ENCODE results near the gene SNCB. TPM values are rescaled to one million over a fixed set of nuclear protein-coding genes. Genes with fewer than 3 reads are reported as not detected.

The SNCB gene
- total RNA-seq, 1 donor from 2014 or later, result not detected

GRCh38 chr5:176612855-176613254 lies 17.5 kb downstream of the SNCB start:
- Histone ChIP-seq H3K27me3 (no peaks in the 10 kb centered on the region), H3K9me3 (no peaks in the 10 kb centered on the region), H3K4me3 (no peak overlapping the region), H3K36me3 (no peaks in the 10 kb centered on the region), H3K27ac (no peak overlapping the region), H3K4me1 (peaks cover 9% of the 10 kb centered on the region)
- intact Hi-C loops (cut with DNase I), result no loop called here
- TF ChIP-seq CTCF (IDR thresholded peaks at IDR 0.05), result no peak
- TF ChIP-seq POLR2AphosphoS5 (IDR thresholded peaks at IDR 0.05; ENCODE audit: insufficient read depth in 1 of 2, low read depth in 1 of 2), result no peak
- no peak for TF ChIP-seq POLR2A (IDR thresholded peaks at IDR 0.05)
- DNase-seq (ENCODE audit: extremely low spot score in 2 of 2), result no peak

DNA sequence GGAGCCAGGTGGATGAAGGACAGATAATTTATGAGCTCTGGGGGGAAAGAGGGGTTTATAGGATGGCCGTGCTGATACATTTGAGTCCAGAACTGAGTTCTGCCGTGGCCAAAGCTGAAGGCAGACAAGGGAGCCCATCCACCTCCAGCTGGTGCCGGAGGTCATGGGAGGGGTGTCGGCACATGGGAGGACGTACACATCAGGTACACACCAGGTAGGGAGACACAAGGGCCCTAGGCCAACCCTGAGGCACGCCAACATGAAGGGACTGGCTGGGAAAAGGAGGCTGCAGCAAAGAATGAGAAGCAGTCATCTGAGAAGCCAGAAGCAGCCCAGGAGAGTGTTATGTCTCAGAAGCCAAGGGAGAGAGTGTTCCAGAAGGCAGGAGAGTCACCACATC lies 18.3 kb downstream of the SNCB start:
- Histone ChIP-seq H3K36me3 (no peaks in the 10 kb centered on the region), H3K9me3 (no peaks in the 10 kb centered on the region), H3K27me3 (no peaks in the 10 kb centered on the region), H3K4me3 (no peak overlapping the region), H3K27ac (no peak overlapping the region), H3K4me1 (peaks cover 9% of the 10 kb centered on the region)
- no peak for TF ChIP-seq POLR2AphosphoS5 (IDR thresholded peaks at IDR 0.05; ENCODE audit: insufficient read depth in 1 of 2, low read depth in 1 of 2)
- no peak for TF ChIP-seq POLR2A (IDR thresholded peaks at IDR 0.05)
- TF ChIP-seq CTCF (IDR thresholded peaks at IDR 0.05), result no peak
- DNase-seq (ENCODE audit: extremely low spot score in 2 of 2), result no peak
- intact Hi-C loops (cut with DNase I), result no loop called here

DNA sequence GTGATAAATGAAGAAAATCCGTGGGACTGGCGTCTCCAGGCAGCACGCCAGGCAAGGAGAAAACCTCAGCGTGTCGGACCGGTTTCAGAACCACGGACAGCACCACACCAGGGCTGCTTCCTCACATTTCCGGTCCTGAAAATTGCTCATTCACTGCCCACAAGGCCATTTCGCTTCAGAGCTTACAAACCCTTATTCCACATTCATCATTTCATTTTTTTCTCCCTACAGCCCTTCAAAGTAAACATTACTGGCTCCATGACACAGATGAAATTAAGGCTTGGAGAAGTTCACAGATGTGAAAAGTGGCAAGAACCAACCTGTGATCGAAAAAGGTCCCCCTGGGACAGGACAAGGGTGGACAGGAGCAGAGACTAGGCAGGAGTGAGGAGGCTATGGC lies 18.9 kb downstream of the SNCB start:
- no peak for DNase-seq (ENCODE audit: extremely low spot score in 2 of 2)
- intact Hi-C loops (cut with DNase I), result no loop called here
- Histone ChIP-seq H3K4me1 (peaks cover 9% of the 10 kb centered on the region), H3K27me3 (no peaks in the 10 kb centered on the region), H3K9me3 (no peaks in the 10 kb centered on the region), H3K36me3 (no peaks in the 10 kb centered on the region), H3K27ac (no peak overlapping the region), H3K4me3 (no peak overlapping the region)
- TF ChIP-seq POLR2AphosphoS5 (IDR thresholded peaks at IDR 0.05; ENCODE audit: insufficient read depth in 1 of 2, low read depth in 1 of 2), result no peak
- no peak for TF ChIP-seq POLR2A (IDR thresholded peaks at IDR 0.05)
- no peak for TF ChIP-seq CTCF (IDR thresholded peaks at IDR 0.05)

DNA sequence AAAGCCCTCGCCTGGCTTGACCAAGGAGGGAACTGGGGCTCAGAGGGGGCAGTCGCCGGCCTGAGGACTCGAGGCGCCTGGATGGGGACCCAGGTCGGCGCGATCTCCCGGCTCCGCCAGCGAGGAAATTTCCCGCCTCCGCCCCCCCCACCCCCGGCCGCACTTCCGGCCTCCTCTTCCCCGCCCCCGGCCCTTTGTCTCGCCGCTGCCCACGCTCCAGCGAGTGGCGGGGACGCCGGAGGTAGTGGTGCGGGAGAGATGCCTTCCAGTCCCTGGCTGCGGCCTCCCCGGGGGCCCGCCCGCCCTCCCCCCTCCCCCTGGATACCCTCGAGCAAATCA lies 19.9 kb downstream of the SNCB start:
- intact Hi-C loops (cut with DNase I), result no loop called here
- no peak for TF ChIP-seq CTCF (IDR thresholded peaks at IDR 0.05)

GRCh38 chr5:176609724-176610434 lies 20.5 kb downstream of the SNCB start, which contains the start of gene GPRIN1:
Gene GPRIN1, minus strand, starts transcription at chr5:176610156. Its CDS starts 10,322 bp downstream, at chr5:176599834.
- no peak for DNase-seq (ENCODE audit: extremely low spot score in 2 of 2)
- intact Hi-C loops (cut with DNase I), result no loop called here
- no peaks in the 10 kb centered on the region for H3K27me3 ChIP-seq
- peak within 1 kb of the TSS; percentile 55 to 57 for H3K4me3 ChIP-seq
- H3K4me1 ChIP-seq, result peaks cover 9% of the 10 kb centered on the region
- no peak within 1 kb of the TSS for H3K27ac ChIP-seq
- TF ChIP-seq CTCF (IDR thresholded peaks at IDR 0.05) (no peak), POLR2AphosphoS5 (IDR thresholded peaks at IDR 0.05; ENCODE audit: insufficient read depth in 1 of 2, low read depth in 1 of 2) (no peak), POLR2A (IDR thresholded peaks at IDR 0.05) (no peak)
- H3K9me3 ChIP-seq, result no peaks in the 10 kb centered on the region
- no peaks in the 10 kb centered on the region for H3K36me3 ChIP-seq

More for the DNA sequence above, 19.9 kb downstream of the SNCB start:
- H3K27ac ChIP-seq, result no peak overlapping the region
- H3K9me3 ChIP-seq, result no peaks in the 10 kb centered on the region
- no peaks in the 10 kb centered on the region for H3K27me3 ChIP-seq
- DNase-seq (ENCODE audit: extremely low spot score in 2 of 2), result no peak
- peak overlapping the region; percentile 55 to 57 for H3K4me3 ChIP-seq
- H3K4me1 ChIP-seq, result peaks cover 9% of the 10 kb centered on the region
- H3K36me3 ChIP-seq, result no peaks in the 10 kb centered on the region

Data from vagina (tissue), 2 donors.